HG03108 (cell line): ENCODE measurements around the gene CCHCR1.
A peak's percentile ranks its signal among the peaks of the same experiment; 100 is the strongest.
"Not testable (repeated sequence)": the region's sequence is repeated elsewhere in the genome, so short reads cannot be mapped to it uniquely, and the experiment has no call there.

Source experiments
- ATAC-seq: cut with Tn5 transposase; IDR thresholded peaks from one replicate; pipeline ENCODE4 v1.9.1; 2021; ENCODE audit warnings: moderate library complexity; ENCODE audit not compliant: unreplicated experiment

CCHCR1 gene

GRCh38 chr6:31164475-31165063, 7.0 kb upstream of the CCHCR1 start:
- not testable (repeated sequence) for ATAC-seq

- ATAC-seq = no peak
Observed at GRCh38 chr6:31163922-31164321, 6.3 kb upstream of the CCHCR1 start.

- ATAC-seq = no peak
Observed at GRCh38 chr6:31162463-31163165, 5.0 kb upstream of the CCHCR1 start.

GRCh38 chr6:31161216-31162126, 3.9 kb upstream of the CCHCR1 start:
- ATAC-seq = no peak

GRCh38 chr6:31158863-31159855, 1.6 kb upstream of the CCHCR1 start:
- ATAC-seq = peak; percentile 2

GRCh38 chr6:31158140-31158862, 699 bp upstream of the CCHCR1 start, which contains the start of gene TCF19:
Gene TCF19 (plus strand): TSS chr6:31158589. CDS start chr6:31159470, 881 bp downstream.
- ATAC-seq = peak; percentile 87

- ATAC-seq = no peak
Observed at GRCh38 chr6:31156641-31157040, 961 bp downstream of the CCHCR1 start.

- ATAC-seq = no peak
Observed at GRCh38 chr6:31154436-31154835, 3.2 kb downstream of the CCHCR1 start.

GRCh38 chr6:31152781-31153180, 4.8 kb downstream of the CCHCR1 start:
- ATAC-seq = no peak

- ATAC-seq = no peak
Observed at GRCh38 chr6:31149827-31150447, 7.7 kb downstream of the CCHCR1 start.

GRCh38 chr6:31145386-31145785, 12.2 kb downstream of the CCHCR1 start:
- ATAC-seq = no peak

- no peak for ATAC-seq
Observed at GRCh38 chr6:31144970-31145340, 12.6 kb downstream of the CCHCR1 start.

- ATAC-seq = no peak
Observed at GRCh38 chr6:31144296-31144969, 13.2 kb downstream of the CCHCR1 start.

GRCh38 chr6:31143148-31143547, 14.5 kb downstream of the CCHCR1 start:
- ATAC-seq = no peak

GRCh38 chr6:31142361-31142761, 15.2 kb downstream of the CCHCR1 start:
- ATAC-seq = no peak

GRCh38 chr6:31140643-31141042, 17.0 kb downstream of the CCHCR1 start:
- ATAC-seq = no peak

GRCh38 chr6:31139599-31139998, 18.0 kb downstream of the CCHCR1 start:
- no peak for ATAC-seq

GRCh38 chr6:31138982-31139381, 18.6 kb downstream of the CCHCR1 start, which contains the start of gene PSORS1C2:
Gene PSORS1C2 (minus strand): TSS chr6:31139066. CDS start chr6:31139026, 40 bp downstream.
- no peak for ATAC-seq

- ATAC-seq = no peak
Observed at GRCh38 chr6:31135710-31136109, 21.9 kb downstream of the CCHCR1 start.
